Suprapubic skin (tissue), 4 donors: Measurements from ENCODE around the gene PLB1. TPM values are rescaled to one million over a fixed set of nuclear protein-coding genes. Genes with fewer than 3 reads are reported as not detected.
"Not testable (repeated sequence)": the region's sequence is repeated elsewhere in the genome, so short reads cannot be mapped to it uniquely, and the experiment has no call there.

Experiments used
- DNase-seq, 2 donors: peaks; one replicate each; pipeline ENCODE4 v3.0.0-alpha.2; 2019; ENCODE audit warnings: low spot score in 2 of 2
- H3K27ac ChIP-seq: fragments of 200-600 bp; sonication (generic); one replicate; pipeline ENCODE4 v1.5.1; 2019
- H3K27me3 ChIP-seq: fragments of 200-600 bp; sonication (generic); one replicate; pipeline ENCODE4 v1.5.1; 2019
- H3K36me3 ChIP-seq: fragments of 200-600 bp; sonication (generic); one replicate; pipeline ENCODE4 v1.5.1; 2019
- H3K4me1 ChIP-seq: fragments of 200-600 bp; sonication (generic); one replicate; pipeline ENCODE4 v1.5.1; 2019
- H3K4me3 ChIP-seq: fragments of 200-600 bp; sonication (generic); one replicate; pipeline ENCODE4 v1.5.1; 2019; ENCODE audit warnings: mild to moderate bottlenecking
- H3K9me3 ChIP-seq: fragments of 200-600 bp; sonication (generic); one replicate; pipeline ENCODE4 v1.5.1; 2019
- CTCF ChIP-seq, 2 donors: fragments of 200-600 bp in 1 of 2; fragments of 450-650 bp in 1 of 2; sonication (generic) in 1 of 2; IDR thresholded peaks; one replicate each; pipeline ENCODE4 v1.5.1; 2016 to 2019; ENCODE audit warnings: antibody characterized with exemption in 2 of 2, mild to moderate bottlenecking in 1 of 2, moderate library complexity in 1 of 2
- EP300 ChIP-seq: sonication (generic); formaldehyde crosslinking; IDR thresholded peaks from one replicate; pipeline ENCODE4 v1.6.1; 2017; ENCODE audit warnings: antibody characterized with exemption
- POLR2A ChIP-seq, 2 donors: fragments of 450-650 bp; IDR thresholded peaks; one replicate each; pipeline ENCODE4 v1.6.1; 2017; ENCODE audit warnings: antibody characterized with exemption in 2 of 2, mild to moderate bottlenecking in 2 of 2, moderate library complexity in 2 of 2
- POLR2AphosphoS5 ChIP-seq, 3 donors: sonication (generic); formaldehyde crosslinking; IDR thresholded peaks; one replicate each; pipeline ENCODE4 v1.6.1; 2017; ENCODE audit warnings: antibody characterized with exemption in 3 of 3
- WGBS: methylation state at CpG from one replicate; pipeline ENCODE4 v1.1.5; 2018; 5-methylcytosine and 5-hydroxymethylcytosine counted together
- total RNA-seq, 4 donors: library from RNA; depleted of rRNA; stranded (reverse); fragments of >200 nt; gene quantifications; one replicate each; pipeline ENCODE4 v1.1.0, GENCODE V29; 2016

The PLB1 gene
- total RNA-seq, 4 donors from 2014 or later = 3.9 to 21.6 (median 9.1) TPM

GRCh38 chr2:28544922-28545589, 49.2 kb downstream of the PLB1 start:
- no peak for TF ChIP-seq CTCF (IDR thresholded peaks at IDR 0.05)
- no peak for TF ChIP-seq POLR2AphosphoS5 (IDR thresholded peaks at IDR 0.05)
- TF ChIP-seq EP300 = no peak
- TF ChIP-seq POLR2A (IDR thresholded peaks at IDR 0.05) = no peak
- Histone ChIP-seq H3K27me3 (no peaks in the 10 kb centered on the region), H3K36me3 (no peaks in the 10 kb centered on the region), H3K4me1 (peaks cover 43% of the 10 kb centered on the region), H3K4me3 (no peak overlapping the region), H3K9me3 (no peaks in the 10 kb centered on the region), H3K27ac (no peak overlapping the region)
- DNase-seq = no peak
- 54% methylated on average over 18 of the region's 18 CpGs for WGBS

GRCh38 chr2:28545590-28546200, 49.8 kb downstream of the PLB1 start:
- Histone ChIP-seq H3K4me3 (no peak overlapping the region), H3K27me3 (no peaks in the 10 kb centered on the region), H3K27ac (peak overlapping the region; percentile 29), H3K36me3 (no peaks in the 10 kb centered on the region), H3K4me1 (peaks cover 43% of the 10 kb centered on the region), H3K9me3 (no peaks in the 10 kb centered on the region)
- no peak for DNase-seq
- TF ChIP-seq POLR2A (IDR thresholded peaks at IDR 0.05) (no peak), POLR2AphosphoS5 (IDR thresholded peaks at IDR 0.05) (no peak), EP300 (no peak), CTCF (IDR thresholded peaks at IDR 0.05) (no peak)
- 28% methylated on average over 6 of the region's 9 CpGs for WGBS

- peaks cover 43% of the 10 kb centered on the region for H3K4me1 ChIP-seq
- no peak for DNase-seq
Observed at GRCh38 chr2:28546242-28546641, 50.4 kb downstream of the PLB1 start.

GRCh38 chr2:28547223-28547860, 51.5 kb downstream of the PLB1 start:
- 65% methylated on average over 7 of the region's 7 CpGs for WGBS
- H3K36me3 ChIP-seq = no peaks in the 10 kb centered on the region
- H3K4me1 ChIP-seq = peaks cover 43% of the 10 kb centered on the region
- TF ChIP-seq CTCF (IDR thresholded peaks at IDR 0.05) = no peak
- TF ChIP-seq EP300 = no peak
- TF ChIP-seq POLR2AphosphoS5 (IDR thresholded peaks at IDR 0.05) = no peak
- no peak for TF ChIP-seq POLR2A (IDR thresholded peaks at IDR 0.05)
- no peaks in the 10 kb centered on the region for H3K9me3 ChIP-seq
- no peak overlapping the region for H3K27ac ChIP-seq
- no peak for DNase-seq
- H3K27me3 ChIP-seq = no peaks in the 10 kb centered on the region
- no peak overlapping the region for H3K4me3 ChIP-seq

More at GRCh38 chr2:28546242-28546641, 50.4 kb downstream of the PLB1 start:
- 27% methylated on average over 6 of the region's 7 CpGs for WGBS
- Histone ChIP-seq H3K9me3 (no peaks in the 10 kb centered on the region), H3K27ac (peak overlapping the region; percentile 29), H3K27me3 (no peaks in the 10 kb centered on the region), H3K36me3 (no peaks in the 10 kb centered on the region), H3K4me3 (no peak overlapping the region)
- TF ChIP-seq POLR2AphosphoS5 (IDR thresholded peaks at IDR 0.05) (no peak), POLR2A (IDR thresholded peaks at IDR 0.05) (no peak), EP300 (no peak), CTCF (IDR thresholded peaks at IDR 0.05) (no peak)

GRCh38 chr2:28547906-28548600, 52.2 kb downstream of the PLB1 start:
- Histone ChIP-seq H3K27ac (no peak overlapping the region), H3K27me3 (no peaks in the 10 kb centered on the region), H3K36me3 (no peaks in the 10 kb centered on the region), H3K9me3 (no peaks in the 10 kb centered on the region), H3K4me1 (peaks cover 43% of the 10 kb centered on the region), H3K4me3 (no peak overlapping the region)
- TF ChIP-seq POLR2A (IDR thresholded peaks at IDR 0.05) = no peak
- no peak for TF ChIP-seq POLR2AphosphoS5 (IDR thresholded peaks at IDR 0.05)
- TF ChIP-seq CTCF (IDR thresholded peaks at IDR 0.05) = no peak
- TF ChIP-seq EP300 = no peak
- 69% methylated on average over 9 of the region's 10 CpGs for WGBS
- no peak for DNase-seq

GRCh38 chr2:28550345-28550744, 54.5 kb downstream of the PLB1 start:
- H3K9me3 ChIP-seq, H3K4me3 ChIP-seq, H3K36me3 ChIP-seq, H3K27ac ChIP-seq, DNase-seq, H3K27me3 ChIP-seq: not testable (repeated sequence)
- H3K4me1 ChIP-seq = peaks cover 28% of the 10 kb centered on the region
- whole genome bisulfite sequencing = 91% methylated on average over 10 of the region's 10 CpGs
